ENCODE data around the gene DENND4B. TPM values are rescaled to one million over a fixed set of nuclear protein-coding genes. Genes with fewer than 3 reads are reported as not detected.

DENND4B gene
- total RNA-seq, 4 donors from 2014 or later: 10.2 to 46.5 (median 32.3) TPM

DNA sequence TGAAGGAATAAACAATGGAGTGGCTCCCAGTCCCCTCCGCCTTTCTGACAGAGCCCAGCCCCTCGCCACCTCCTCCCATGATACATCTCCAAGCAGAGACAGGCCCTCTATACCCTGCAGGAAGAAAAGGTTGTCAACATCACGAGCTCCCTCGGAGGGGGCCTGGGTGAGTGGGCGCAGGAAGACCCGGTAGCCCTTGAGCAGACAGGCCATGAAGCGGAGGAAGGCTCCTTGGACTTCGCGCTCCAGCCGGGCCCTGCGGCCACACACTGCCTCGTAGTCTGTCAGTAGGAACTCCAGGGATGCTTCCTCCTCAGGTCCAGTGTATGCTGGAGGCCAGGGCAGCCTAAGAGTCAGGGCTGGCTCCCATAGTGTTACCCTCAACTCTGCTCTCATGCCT lies 7.0 kb downstream of the DENND4B start:
- TF ChIP-seq POLR2A (IDR thresholded peaks at IDR 0.05) (no peak), CTCF (IDR thresholded peaks at IDR 0.05) (no peak), POLR2AphosphoS5 (IDR thresholded peaks at IDR 0.05) (no peak), EP300 (IDR thresholded peaks at IDR 0.05) (no peak)
- H3K27ac ChIP-seq: no peak overlapping the region
- peaks cover 0 to 18% (median 0%) of the 10 kb centered on the region in 3 donors for H3K4me1 ChIP-seq
- no peaks in the 10 kb centered on the region for H3K27me3 ChIP-seq
- no peak for ATAC-seq
- H3K4me3 ChIP-seq: no peak overlapping the region
- H3K36me3 ChIP-seq: peaks cover 0 to 96% of the 10 kb centered on the region in 2 donors
- WGBS, 2 donors (ENCODE audit: low coverage in 1 of 2): no CpG with 5 or more reads among the region's 12 CpGs
- no peaks in the 10 kb centered on the region for H3K9me3 ChIP-seq

- no peak for TF ChIP-seq EP300 (IDR thresholded peaks at IDR 0.05)
- TF ChIP-seq CTCF (IDR thresholded peaks at IDR 0.05): no peak
- TF ChIP-seq POLR2AphosphoS5 (IDR thresholded peaks at IDR 0.05): no peak
- no peak for TF ChIP-seq POLR2A (IDR thresholded peaks at IDR 0.05)
- no peak overlapping the region for H3K4me3 ChIP-seq
- H3K27me3 ChIP-seq: no peaks in the 10 kb centered on the region
- 75 to 100% methylated on average over 2 of the region's 3 CpGs for WGBS, 2 donors (ENCODE audit: low coverage in 1 of 2)
- peaks cover 0 to 98% of the 10 kb centered on the region in 2 donors for H3K36me3 ChIP-seq
- H3K9me3 ChIP-seq: no peaks in the 10 kb centered on the region
- ATAC-seq: no peak
- H3K27ac ChIP-seq: no peak overlapping the region
- H3K4me1 ChIP-seq: peaks cover 0 to 13% (median 0%) of the 10 kb centered on the region in 3 donors
These were observed 7.5 kb downstream of the DENND4B start for GRCh38 chr1:153938996-153939395.

GRCh38 chr1:153937331-153937730 lies 9.2 kb downstream of the DENND4B start:
- TF ChIP-seq CTCF (IDR thresholded peaks at IDR 0.05) (no peak), POLR2A (IDR thresholded peaks at IDR 0.05) (no peak), POLR2AphosphoS5 (IDR thresholded peaks at IDR 0.05) (no peak), EP300 (IDR thresholded peaks at IDR 0.05) (no peak)
- ATAC-seq: no peak
- Histone ChIP-seq H3K9me3 (no peaks in the 10 kb centered on the region), H3K27me3 (no peaks in the 10 kb centered on the region), H3K4me1 (no peaks in the 10 kb centered on the region), H3K4me3 (no peak overlapping the region), H3K36me3 (peaks cover 0 to 100% of the 10 kb centered on the region in 2 donors), H3K27ac (no peak overlapping the region)
- WGBS, 2 donors (ENCODE audit: low coverage in 1 of 2): 95% methylated on average over 4 of the region's 10 CpGs; no CpG with 5 or more reads in 1 of the 2 donors

DNA sequence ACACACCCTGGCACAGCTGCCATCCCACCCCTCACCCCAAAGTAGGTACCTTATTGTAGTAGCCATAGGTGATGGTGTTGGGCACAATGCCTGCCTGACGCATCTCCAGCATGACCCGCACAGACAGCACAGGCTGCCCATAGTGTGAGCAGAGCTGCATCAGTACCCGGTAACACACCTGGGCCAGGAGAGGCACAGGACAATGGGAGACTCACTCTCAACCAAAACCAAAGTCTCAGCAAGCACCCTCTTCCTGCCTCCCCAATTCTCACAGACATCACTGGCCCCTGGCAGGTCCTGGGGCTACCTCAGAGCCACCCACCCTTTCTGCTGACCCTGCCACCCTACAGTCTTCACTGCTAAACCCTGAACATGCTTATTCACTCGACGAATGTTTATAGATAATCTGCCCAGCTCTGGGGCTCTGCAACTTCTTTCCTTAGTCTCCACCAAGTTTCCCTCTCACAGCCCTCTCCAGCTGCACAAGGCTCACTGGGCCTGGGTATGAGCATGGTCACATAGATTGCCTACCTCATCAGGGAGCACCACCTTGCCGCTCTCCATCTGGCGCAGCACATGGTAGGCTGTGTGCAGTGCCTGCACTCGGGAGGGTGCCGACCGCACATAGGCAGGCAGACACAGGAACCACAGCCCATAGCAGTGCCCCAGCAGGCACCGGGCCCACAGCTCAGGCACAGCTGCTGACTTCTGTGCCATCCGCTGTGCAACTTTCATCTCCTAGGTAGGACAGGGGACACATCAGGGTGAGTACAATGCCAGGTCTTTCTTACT lies 10.3 kb downstream of the DENND4B start:
- 84 to 100% methylated on average over 2 to 3 of the region's 12 CpGs for WGBS, 2 donors (ENCODE audit: low coverage in 1 of 2)
- H3K27me3 ChIP-seq: no peaks in the 10 kb centered on the region
- H3K4me3 ChIP-seq: no peak overlapping the region
- H3K9me3 ChIP-seq: no peaks in the 10 kb centered on the region
- ATAC-seq: no peak
- no peak overlapping the region for H3K27ac ChIP-seq
- H3K36me3 ChIP-seq: peaks cover 0 to 100% of the 10 kb centered on the region in 2 donors
- TF ChIP-seq POLR2AphosphoS5 (IDR thresholded peaks at IDR 0.05) (no peak), EP300 (IDR thresholded peaks at IDR 0.05) (no peak), CTCF (IDR thresholded peaks at IDR 0.05) (no peak), POLR2A (IDR thresholded peaks at IDR 0.05) (no peak)
- no peaks in the 10 kb centered on the region for H3K4me1 ChIP-seq

DNA sequence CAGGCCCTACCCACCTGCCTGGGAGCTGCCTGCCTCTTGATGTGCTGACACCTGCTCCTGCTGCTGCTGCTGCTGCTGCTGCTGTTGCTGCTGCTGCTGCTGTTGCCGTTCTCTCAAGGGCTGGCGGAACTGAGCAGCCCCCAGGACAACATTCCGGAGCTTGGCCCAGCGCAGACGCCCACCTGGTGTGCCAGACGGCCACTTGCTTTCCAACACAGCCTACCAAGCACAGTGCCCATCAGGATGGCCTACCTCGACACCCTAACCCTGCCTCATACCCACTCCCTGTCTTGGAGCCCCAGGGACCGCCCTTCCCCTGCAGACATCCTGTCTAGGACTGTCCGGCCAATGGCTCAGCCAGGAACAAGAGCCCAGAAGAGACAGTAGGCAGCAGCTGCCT lies 11.8 kb downstream of the DENND4B start:
- no peak for TF ChIP-seq EP300 (IDR thresholded peaks at IDR 0.05)
- no peak for TF ChIP-seq POLR2AphosphoS5 (IDR thresholded peaks at IDR 0.05)
- TF ChIP-seq CTCF (IDR thresholded peaks at IDR 0.05): no peak
- TF ChIP-seq POLR2A (IDR thresholded peaks at IDR 0.05): no peak
- ATAC-seq: no peak
- Histone ChIP-seq H3K9me3 (no peaks in the 10 kb centered on the region), H3K36me3 (peaks cover 0 to 100% of the 10 kb centered on the region in 2 donors), H3K4me3 (no peak overlapping the region), H3K4me1 (no peaks in the 10 kb centered on the region), H3K27ac (no peak overlapping the region), H3K27me3 (no peaks in the 10 kb centered on the region)
- WGBS, 2 donors (ENCODE audit: low coverage in 1 of 2): 80% methylated on average over 2 of the region's 9 CpGs; no CpG with 5 or more reads in 1 of the 2 donors
